Activated CD8-positive, alpha-beta memory T cell treated with anti-CD3 and anti-CD28 coated beads for 48 hours (primary cell): Measurements from ENCODE around the gene LUM.
A peak's percentile ranks its signal among the peaks of the same experiment; 100 is the strongest.
"Not testable (repeated sequence)": the region's sequence is repeated elsewhere in the genome, so short reads cannot be mapped to it uniquely, and the experiment has no call there.

Source experiments
- DNase-seq, 3 experiments: peaks; one replicate each; pipeline ENCODE4 v3.0.0-alpha.2; 2020; ENCODE audit warnings: low read depth in 2 of 3, low spot score in 2 of 3

The LUM gene

GRCh38 chr12:91109581-91110310, 1.5 kb downstream of the LUM start:
- no peak for DNase-seq

GRCh38 chr12:91109148-91109564, 2.1 kb downstream of the LUM start:
- peak; percentile 4 to 25 (median 7) for DNase-seq

- DNase-seq = no peak
These were observed 3.0 kb downstream of the LUM start for GRCh38 chr12:91108196-91108755.

- DNase-seq = no peak
These were observed 5.0 kb downstream of the LUM start for GRCh38 chr12:91106283-91106682.

GRCh38 chr12:91105807-91106206, 5.5 kb downstream of the LUM start:
- DNase-seq = no peak

- DNase-seq = no peak
These were observed 6.4 kb downstream of the LUM start for GRCh38 chr12:91104812-91105466.

GRCh38 chr12:91103624-91104023, 7.7 kb downstream of the LUM start:
- no peak for DNase-seq

GRCh38 chr12:91103101-91103500, 8.2 kb downstream of the LUM start:
- no peak for DNase-seq

GRCh38 chr12:91100906-91101305, 10.4 kb downstream of the LUM start:
- DNase-seq = no peak

- no peak for DNase-seq
These were observed 11.5 kb downstream of the LUM start for GRCh38 chr12:91099836-91100235.

- DNase-seq = no peak
These were observed 12.0 kb downstream of the LUM start for GRCh38 chr12:91099341-91099740.

- no peak for DNase-seq
These were observed 12.4 kb downstream of the LUM start for GRCh38 chr12:91098941-91099340.

GRCh38 chr12:91098461-91098860, 12.8 kb downstream of the LUM start:
- DNase-seq = no peak

GRCh38 chr12:91094957-91095356, 16.3 kb downstream of the LUM start:
- no peak for DNase-seq

GRCh38 chr12:91094032-91094662, 17.1 kb downstream of the LUM start:
- no peak for DNase-seq

- DNase-seq = no peak
These were observed 18.0 kb downstream of the LUM start for GRCh38 chr12:91093341-91093740.

- DNase-seq = no peak
These were observed 19.2 kb downstream of the LUM start for GRCh38 chr12:91091916-91092715.

GRCh38 chr12:91089953-91090352, 21.3 kb downstream of the LUM start:
- not testable (repeated sequence) for DNase-seq

- no peak for DNase-seq
These were observed 31.3 kb downstream of the LUM start for GRCh38 chr12:91080041-91080440.

- DNase-seq = no peak
These were observed 32.8 kb downstream of the LUM start for GRCh38 chr12:91078501-91078900.
